K562 (cell line): ENCODE results near the gene LAMC1. TPM values are rescaled to one million over a fixed set of nuclear protein-coding genes. Genes with fewer than 3 reads are reported as not detected.

ENCODE experiments used
- BCOR ChIP-seq: fragments of 450-650 bp; IDR thresholded peaks from 2 replicates; pipeline ENCODE4 v1.6.1; 2016
- EP300 ChIP-seq: IDR thresholded peaks from 2 replicates; pipeline ENCODE4 v1.6.1; 2012; ENCODE audit warnings: low read length, improper control_type of control experiment
- KAT8 ChIP-seq: fragments of 450-650 bp; IDR thresholded peaks from 2 replicates; pipeline ENCODE4 v1.6.1; 2016; ENCODE audit warnings: low read depth, mild to moderate bottlenecking
- NR2C1 ChIP-seq, 2 experiments: fragments of 450-650 bp; IDR thresholded peaks; 2 replicates each; pipeline ENCODE4 v1.6.1; 2017; ENCODE audit warnings: mild to moderate bottlenecking in 2 of 2, antibody characterized with exemption in 1 of 2, inconsistent platforms in 1 of 2, missing compliant biosample characterization in 1 of 2, missing genetic modification characterization in 1 of 2
- SPI1 ChIP-seq: IDR thresholded peaks from 2 replicates; pipeline ENCODE4 v1.6.1; 2011; ENCODE audit warnings: low read depth, low read length, control low read depth, borderline replicate concordance
- TBP ChIP-seq: optimal IDR thresholded peaks from 2 replicates; pipeline ENCODE3; 2011; ENCODE audit warnings: low read depth, low read length, improper control_type of control experiment
- ZNF695 ChIP-seq: fragments of 450-650 bp; formaldehyde crosslinking; IDR thresholded peaks from 2 replicates; pipeline ENCODE4 v1.4.0; 2020; ENCODE audit warnings: mild to moderate bottlenecking, moderate library complexity
- polyA plus RNA-seq, 8 experiments: library from polyadenylated mRNA; depleted of rRNA in 4 of 8; stranded (reverse) in 5 of 8; unstranded in 3 of 8; fragments of >200 nt; fragmentation: Nextera tagmentation in 2 of 8; fragmentation: Illumina TruSeq in 1 of 8; extraction: Ambion mirVana in 2 of 8; extraction: Trizol in 1 of 8; gene quantifications; 2 replicates each; pipeline versions ENCODE4 v1.2.1 to v1.2.3, GENCODE V29; 2011 to 2014; ENCODE audit warnings: inconsistent platforms in 1 of 8, missing spikeins in 1 of 8
- total RNA-seq, 7 experiments: library from RNA; depleted of rRNA in 6 of 7; stranded (reverse); fragments of >200 nt in 6 of 7; fragmentation: Illumina TruSeq in 2 of 7; extraction: Trizol in 2 of 7; gene quantifications; 2 replicates each; pipeline versions ENCODE4 v1.2.1 to v1.2.3, GENCODE V29; 2011 to 2021; ENCODE audit warnings: low replicate concordance in 1 of 7
- TF ChIP-seq, protein P1 (sequence below): sonication (generic); formaldehyde crosslinking; IDR thresholded peaks from 2 replicates; pipeline ENCODE4 v1.8.1; 2023; ENCODE audit warnings: mild to moderate bottlenecking, missing genetic modification reagents
- TF ChIP-seq, protein P2 (sequence below): sonication (generic); formaldehyde crosslinking; IDR thresholded peaks from 2 replicates; pipeline ENCODE4 v1.8.1; 2022; ENCODE audit warnings: missing genetic modification reagents

Gene LAMC1
- total and polyA plus RNA-seq, 9 of the 15 experiments (the other 6 are each of a cell fraction or from before 2014, with no cell fraction given), result 0.07 to 0.71 (median 0.13) TPM; not detected in 2

DNA sequence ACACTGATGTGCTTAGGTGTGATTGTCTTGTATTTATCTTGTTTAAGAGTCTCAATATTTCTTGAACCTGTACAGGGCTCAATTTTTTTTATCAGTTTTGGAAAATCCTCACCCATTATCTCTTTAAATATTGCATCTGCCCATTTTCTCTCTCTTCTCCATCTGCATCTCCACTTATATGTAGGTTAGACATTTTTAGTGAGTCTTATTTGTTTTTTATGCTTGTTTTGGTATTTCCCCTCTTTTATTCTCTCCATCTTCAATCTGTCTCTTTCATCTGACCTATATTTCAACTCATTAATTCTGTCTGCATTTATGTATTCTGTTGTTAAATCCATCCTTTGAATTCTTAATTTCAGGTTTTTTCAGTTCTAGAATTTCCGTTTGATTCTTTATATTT is 37.3 kb upstream of the LAMC1 start (continued):
- TF ChIP-seq SPI1 (no peak), ZNF695 (CRISPR knock-in tag) (no peak), TBP (no peak), KAT8 (no peak), BCOR (no peak), EP300 (no peak), NR2C1 (IDR thresholded peaks at IDR 0.05) (no peak), NR2C1 (tag; IDR thresholded peaks at IDR 0.05) (no peak)
- TF ChIP-seq, protein P1, sequence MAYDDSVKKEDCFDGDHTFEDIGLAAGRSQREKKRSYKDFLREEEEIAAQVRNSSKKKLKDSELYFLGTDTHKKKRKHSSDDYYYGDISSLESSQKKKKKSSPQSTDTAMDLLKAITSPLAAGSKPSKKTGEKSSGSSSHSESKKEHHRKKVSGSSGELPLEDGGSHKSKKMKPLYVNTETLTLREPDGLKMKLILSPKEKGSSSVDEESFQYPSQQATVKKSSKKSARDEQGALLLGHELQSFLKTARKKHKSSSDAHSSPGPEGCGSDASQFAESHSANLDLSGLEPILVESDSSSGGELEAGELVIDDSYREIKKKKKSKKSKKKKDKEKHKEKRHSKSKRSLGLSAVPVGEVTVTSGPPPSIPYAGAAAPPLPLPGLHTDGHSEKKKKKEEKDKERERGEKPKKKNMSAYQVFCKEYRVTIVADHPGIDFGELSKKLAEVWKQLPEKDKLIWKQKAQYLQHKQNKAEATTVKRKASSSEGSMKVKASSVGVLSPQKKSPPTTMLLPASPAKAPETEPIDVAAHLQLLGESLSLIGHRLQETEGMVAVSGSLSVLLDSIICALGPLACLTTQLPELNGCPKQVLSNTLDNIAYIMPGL (CRISPR knock-in tag), result no peak
- TF ChIP-seq, protein P2, sequence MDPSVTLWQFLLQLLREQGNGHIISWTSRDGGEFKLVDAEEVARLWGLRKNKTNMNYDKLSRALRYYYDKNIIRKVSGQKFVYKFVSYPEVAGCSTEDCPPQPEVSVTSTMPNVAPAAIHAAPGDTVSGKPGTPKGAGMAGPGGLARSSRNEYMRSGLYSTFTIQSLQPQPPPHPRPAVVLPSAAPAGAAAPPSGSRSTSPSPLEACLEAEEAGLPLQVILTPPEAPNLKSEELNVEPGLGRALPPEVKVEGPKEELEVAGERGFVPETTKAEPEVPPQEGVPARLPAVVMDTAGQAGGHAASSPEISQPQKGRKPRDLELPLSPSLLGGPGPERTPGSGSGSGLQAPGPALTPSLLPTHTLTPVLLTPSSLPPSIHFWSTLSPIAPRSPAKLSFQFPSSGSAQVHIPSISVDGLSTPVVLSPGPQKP (CRISPR knock-in tag), result no peak
- TF ChIP-seq, all 486 proteins: peak for 0
